Mesendoderm (in vitro differentiated cells): ENCODE results near the gene PARP8. TPM values are rescaled to one million over a fixed set of nuclear protein-coding genes. Genes with fewer than 3 reads are reported as not detected.
A peak's percentile ranks its signal among the peaks of the same experiment; 100 is the strongest.
"Not testable (repeated sequence)": the region's sequence is repeated elsewhere in the genome, so short reads cannot be mapped to it uniquely, and the experiment has no call there.

Source experiments
- DNase-seq: peaks from one replicate; pipeline ENCODE4 v3.0.0; 2013
- H2AK5ac ChIP-seq: 2 replicates; pipeline ENCODE4 v1.6.1; 2013; ENCODE audit warnings: low read length, inconsistent platforms
- H2BK120ac ChIP-seq: 2 replicates; pipeline ENCODE4 v1.6.1; 2013; ENCODE audit warnings: low read depth, mild to moderate bottlenecking, low read length, moderate library complexity, mixed read lengths
- H2BK15ac ChIP-seq: replicated peaks from 2 replicates; pipeline ENCODE4 v1.6.1; 2013; ENCODE audit warnings: low read depth, mild to moderate bottlenecking, moderate library complexity
- H2BK5ac ChIP-seq: 2 replicates; pipeline ENCODE4 v1.6.1; 2013; ENCODE audit warnings: low read length, inconsistent platforms
- H3K18ac ChIP-seq: 2 replicates; pipeline ENCODE4 v1.6.1; 2013; ENCODE audit warnings: mild to moderate bottlenecking, low read length, mixed read lengths
- H3K23ac ChIP-seq: one replicate; pipeline ENCODE4 v1.6.1; 2013; ENCODE audit warnings: low read length
- H3K27ac ChIP-seq: 2 replicates; pipeline ENCODE4 v1.5.1; 2013; ENCODE audit warnings: low read depth, mild to moderate bottlenecking, inconsistent platforms, low read length, moderate library complexity
- H3K27me3 ChIP-seq: 2 replicates; pipeline ENCODE4 v1.6.1; 2013; ENCODE audit warnings: low read length, control low read depth, mild to moderate bottlenecking, inconsistent platforms; ENCODE audit not compliant: insufficient read depth, poor library complexity
- H3K36me3 ChIP-seq: 2 replicates; pipeline ENCODE4 v1.6.1; 2013; ENCODE audit warnings: low read length, inconsistent platforms; ENCODE audit not compliant: control insufficient read depth, insufficient read depth
- H3K4ac ChIP-seq: one replicate; pipeline ENCODE4 v1.6.1; 2013; ENCODE audit warnings: low read depth, mild to moderate bottlenecking, low read length, moderate library complexity
- H3K4me1 ChIP-seq: 2 replicates; pipeline ENCODE4 v1.6.1; 2013; ENCODE audit warnings: low read depth, low read length, inconsistent platforms; ENCODE audit not compliant: control insufficient read depth
- H3K4me2 ChIP-seq: 2 replicates; pipeline ENCODE4 v1.6.1; 2013; ENCODE audit warnings: low read length
- H3K4me3 ChIP-seq: 2 replicates; pipeline ENCODE4 v1.5.1; 2013; ENCODE audit warnings: mild to moderate bottlenecking, low read length
- H3K56ac ChIP-seq: one replicate; pipeline ENCODE4 v1.6.1; 2013; ENCODE audit warnings: low read length
- H3K79me1 ChIP-seq: 2 replicates; pipeline ENCODE4 v1.6.1; 2013; ENCODE audit warnings: low read length, inconsistent platforms
- H3K79me2 ChIP-seq: 2 replicates; pipeline ENCODE4 v1.6.1; 2013; ENCODE audit warnings: mild to moderate bottlenecking, low read length; ENCODE audit not compliant: control insufficient read depth, insufficient read depth
- H3K9ac ChIP-seq: 2 replicates; pipeline ENCODE4 v1.6.1; 2013; ENCODE audit warnings: low read length, inconsistent platforms
- H4K5ac ChIP-seq: one replicate; pipeline ENCODE4 v1.6.1; 2013; ENCODE audit warnings: low read length
- H4K8ac ChIP-seq: one replicate; pipeline ENCODE4 v1.6.1; 2013; ENCODE audit warnings: low read depth, mild to moderate bottlenecking, control low read depth, low read length, moderate library complexity
- WGBS: extraction: QIAGEN DNeasy Blood & Tissue Kit; methylation state at CpG from one replicate; pipeline ENCODE4 v1.1.7; 2013; ENCODE audit warnings: low lambda C conversion rate, missing lambda C conversion rate; ENCODE audit not compliant: insufficient coverage; ENCODE audit errors: extremely low coverage; 5-methylcytosine and 5-hydroxymethylcytosine counted together
- polyA plus RNA-seq, 2 experiments: library from polyadenylated mRNA; stranded (reverse); fragments of 200-250 nt; gene quantifications; one replicate each; pipeline ENCODE4 v1.2.3, GENCODE V29; 2013

The PARP8 gene
- 33.3 TPM for polyA plus RNA-seq (2013, experiment 1 of 2)
- 33.6 TPM for polyA plus RNA-seq (2013, experiment 2 of 2)

GRCh38 chr5:50666261-50667022, at the start of gene PARP8:
TSS of gene PARP8 (plus strand) at chr5:50666637. CDS start at chr5:50667096, 459 bp downstream.
- H3K18ac ChIP-seq, result peak within 1 kb of the TSS; percentile 94
- no peaks in the 10 kb centered on the region for H3K36me3 ChIP-seq
- H3K27ac ChIP-seq, result peak within 1 kb of the TSS; percentile 80
- peak; percentile 91 for DNase-seq
- H3K56ac ChIP-seq, result peak within 1 kb of the TSS; percentile 85
- H2AK5ac ChIP-seq, result no peak within 1 kb of the TSS
- H2BK15ac ChIP-seq, result peak within 1 kb of the TSS; percentile 86
- H4K5ac ChIP-seq, result no peak within 1 kb of the TSS
- H3K79me2 ChIP-seq, result peaks cover 16% of the 10 kb centered on the region
- peak within 1 kb of the TSS; percentile 80 for H3K23ac ChIP-seq
- no peak within 1 kb of the TSS for H4K8ac ChIP-seq
- H3K4me3 ChIP-seq, result peak within 1 kb of the TSS; percentile 72
- peak within 1 kb of the TSS; percentile 54 for H3K4me2 ChIP-seq
- H3K9ac ChIP-seq, result peak within 1 kb of the TSS; percentile 88
- H3K4me1 ChIP-seq, result no peaks in the 10 kb centered on the region
- no CpG with 5 or more reads among the region's 66 CpGs for WGBS
- peak within 1 kb of the TSS; percentile 89 for H3K4ac ChIP-seq
- peak within 1 kb of the TSS; percentile 80 for H2BK5ac ChIP-seq
- no peaks in the 10 kb centered on the region for H3K27me3 ChIP-seq
- no peaks in the 10 kb centered on the region for H3K79me1 ChIP-seq
- H2BK120ac ChIP-seq, result no peak within 1 kb of the TSS

- no CpG with 5 or more reads among the region's 3 CpGs for WGBS
- DNase-seq, result peak; percentile 19
- H2BK15ac ChIP-seq, result no peak overlapping the region
Observed at GRCh38 chr5:50623666-50624065, 42.8 kb upstream of the PARP8 start.

GRCh38 chr5:50634866-50635265, 31.6 kb upstream of the PARP8 start:
- H3K79me2 ChIP-seq, H3K56ac ChIP-seq, H2AK5ac ChIP-seq, H3K79me1 ChIP-seq, H4K5ac ChIP-seq, H3K4me2 ChIP-seq, H3K4me3 ChIP-seq, H3K4ac ChIP-seq, DNase-seq, H3K36me3 ChIP-seq, H4K8ac ChIP-seq, H3K18ac ChIP-seq, H3K9ac ChIP-seq, H3K27me3 ChIP-seq, H2BK120ac ChIP-seq, H3K23ac ChIP-seq, H3K4me1 ChIP-seq, H2BK5ac ChIP-seq, H2BK15ac ChIP-seq, H3K27ac ChIP-seq: not testable (repeated sequence)
- no CpG with 5 or more reads among the region's 2 CpGs for WGBS

More at GRCh38 chr5:50623666-50624065, 42.8 kb upstream of the PARP8 start:
- H4K5ac ChIP-seq, result no peak overlapping the region
- H4K8ac ChIP-seq, result no peak overlapping the region
- no peaks in the 10 kb centered on the region for H3K36me3 ChIP-seq
- H3K4me1 ChIP-seq, result no peaks in the 10 kb centered on the region
- no peak overlapping the region for H3K9ac ChIP-seq
- no peaks in the 10 kb centered on the region for H3K79me1 ChIP-seq
- no peak overlapping the region for H3K4me2 ChIP-seq
- H2AK5ac ChIP-seq, result no peak overlapping the region
- H3K4ac ChIP-seq, result no peak overlapping the region
- H3K18ac ChIP-seq, result no peak overlapping the region
- no peak overlapping the region for H2BK120ac ChIP-seq
- H3K27me3 ChIP-seq, result no peaks in the 10 kb centered on the region
- H3K4me3 ChIP-seq, result no peak overlapping the region
- H3K79me2 ChIP-seq, result no peaks in the 10 kb centered on the region
- H3K27ac ChIP-seq, result no peak overlapping the region
- H2BK5ac ChIP-seq, result no peak overlapping the region
- H3K56ac ChIP-seq, result no peak overlapping the region
- no peak overlapping the region for H3K23ac ChIP-seq

- H3K79me2 ChIP-seq, H3K23ac ChIP-seq, H3K4me3 ChIP-seq, H3K4ac ChIP-seq, H4K8ac ChIP-seq, H3K4me2 ChIP-seq, H3K79me1 ChIP-seq, H2BK15ac ChIP-seq, H3K9ac ChIP-seq, H2BK120ac ChIP-seq, H3K18ac ChIP-seq, H3K27ac ChIP-seq, H3K56ac ChIP-seq, H3K4me1 ChIP-seq, H4K5ac ChIP-seq, H2AK5ac ChIP-seq, H2BK5ac ChIP-seq, DNase-seq, H3K36me3 ChIP-seq, H3K27me3 ChIP-seq: not testable (repeated sequence)
- whole genome bisulfite sequencing, result no CpG with 5 or more reads among the region's 2 CpGs
Observed at GRCh38 chr5:50637576-50637975, 28.9 kb upstream of the PARP8 start.

GRCh38 chr5:50646591-50646990, 19.8 kb upstream of the PARP8 start:
- DNase-seq, result no peak
- WGBS, result no CpG with 5 or more reads among the region's 3 CpGs
- Histone ChIP-seq H3K27me3 (no peaks in the 10 kb centered on the region), H3K9ac (no peak overlapping the region), H2BK5ac (no peak overlapping the region), H3K79me2 (no peaks in the 10 kb centered on the region), H4K5ac (no peak overlapping the region), H2BK120ac (no peak overlapping the region), H3K36me3 (no peaks in the 10 kb centered on the region), H3K4ac (no peak overlapping the region), H3K23ac (no peak overlapping the region), H3K56ac (no peak overlapping the region), H3K4me1 (no peaks in the 10 kb centered on the region), H3K4me3 (no peak overlapping the region), H2AK5ac (no peak overlapping the region), H3K27ac (no peak overlapping the region), H2BK15ac (no peak overlapping the region), H3K79me1 (no peaks in the 10 kb centered on the region), H3K18ac (no peak overlapping the region), H4K8ac (no peak overlapping the region), H3K4me2 (no peak overlapping the region)
